HG03159 (cell line): ENCODE results near the gene SLC25A48.

Experiments used
- ATAC-seq: cut with Tn5 transposase; IDR thresholded peaks from one replicate; pipeline ENCODE4 v1.9.1; 2021; ENCODE audit warnings: mild to moderate bottlenecking, moderate library complexity; ENCODE audit not compliant: unreplicated experiment

SLC25A48 gene

GRCh38 chr5:135880801-135881200 lies 46.3 kb downstream of the SLC25A48 start:
- no peak for ATAC-seq

GRCh38 chr5:135881244-135881643 lies 46.8 kb downstream of the SLC25A48 start:
- no peak for ATAC-seq

GRCh38 chr5:135881819-135882218 lies 47.4 kb downstream of the SLC25A48 start:
- ATAC-seq = no peak

- no peak for ATAC-seq
Measured at GRCh38 chr5:135883026-135883425, 48.6 kb downstream of the SLC25A48 start.

- ATAC-seq = no peak
Measured at GRCh38 chr5:135883441-135883840, 49.0 kb downstream of the SLC25A48 start.

GRCh38 chr5:135885031-135885430 lies 50.6 kb downstream of the SLC25A48 start:
- ATAC-seq = no peak

- no peak for ATAC-seq
Measured at GRCh38 chr5:135886136-135886535, 51.7 kb downstream of the SLC25A48 start.

- ATAC-seq = peak; percentile 86
Measured at GRCh38 chr5:135887447-135887864, 53.0 kb downstream of the SLC25A48 start.

- ATAC-seq = peak; percentile 17
Measured at GRCh38 chr5:135887881-135888614, 53.6 kb downstream of the SLC25A48 start.

- no peak for ATAC-seq
Measured at GRCh38 chr5:135890296-135890695, 55.8 kb downstream of the SLC25A48 start.

- peak; percentile 42 for ATAC-seq
Measured at GRCh38 chr5:135890867-135891266, 56.4 kb downstream of the SLC25A48 start.

GRCh38 chr5:135891268-135891667 lies 56.8 kb downstream of the SLC25A48 start:
- ATAC-seq = no peak

- no peak for ATAC-seq
Measured at GRCh38 chr5:135891791-135892190, 57.3 kb downstream of the SLC25A48 start.

- ATAC-seq = no peak
Measured at GRCh38 chr5:135894276-135894675, 59.8 kb downstream of the SLC25A48 start.

- ATAC-seq = no peak
Measured at GRCh38 chr5:135894789-135895188, 60.3 kb downstream of the SLC25A48 start.

GRCh38 chr5:135895474-135896006 lies 61.1 kb downstream of the SLC25A48 start, which contains the start of gene IL9:
TSS of gene IL9 (minus strand) at chr5:135895841. CDS start at chr5:135895816, 25 bp downstream.
- no peak for ATAC-seq

- ATAC-seq = no peak
Measured at GRCh38 chr5:135898651-135899050, 64.2 kb downstream of the SLC25A48 start.

- ATAC-seq = no peak
Measured at GRCh38 chr5:135900276-135900675, 65.8 kb downstream of the SLC25A48 start.

- ATAC-seq = no peak
Measured at GRCh38 chr5:135901633-135902032, 67.2 kb downstream of the SLC25A48 start.

- ATAC-seq = no peak
Measured at GRCh38 chr5:135905144-135905543, 70.7 kb downstream of the SLC25A48 start.

- ATAC-seq = no peak
Measured at GRCh38 chr5:135913713-135914626, 79.5 kb downstream of the SLC25A48 start.
